Neural progenitor cell (in vitro differentiated cells): Measurements from ENCODE around the gene HSPA1A.

Experiments used
- CTCF ChIP-seq: fragments of 200-600 bp; sonication (generic); IDR thresholded peaks from 2 replicates; pipeline ENCODE4 v1.5.1; 2017; ENCODE audit warnings: antibody characterized with exemption, mild to moderate bottlenecking
- EZH2 ChIP-seq: fragments of 200-600 bp; sonication (generic); IDR thresholded peaks from 2 replicates; pipeline ENCODE4 v1.6.1; 2017; ENCODE audit warnings: antibody characterized with exemption, mild to moderate bottlenecking, moderate library complexity

- no peak for TF ChIP-seq CTCF
- TF ChIP-seq EZH2 = no peak
Observed at GRCh38 chr6:31850765-31851484, 35.6 kb downstream of the HSPA1A start.
